ENCODE results near the gene MAGEF1. TPM values are rescaled to one million over a fixed set of nuclear protein-coding genes. Genes with fewer than 3 reads are reported as not detected.

MAGEF1 gene
- total RNA-seq, 2 donors from 2014 or later, result 61.3 to 86.5 TPM

DNA sequence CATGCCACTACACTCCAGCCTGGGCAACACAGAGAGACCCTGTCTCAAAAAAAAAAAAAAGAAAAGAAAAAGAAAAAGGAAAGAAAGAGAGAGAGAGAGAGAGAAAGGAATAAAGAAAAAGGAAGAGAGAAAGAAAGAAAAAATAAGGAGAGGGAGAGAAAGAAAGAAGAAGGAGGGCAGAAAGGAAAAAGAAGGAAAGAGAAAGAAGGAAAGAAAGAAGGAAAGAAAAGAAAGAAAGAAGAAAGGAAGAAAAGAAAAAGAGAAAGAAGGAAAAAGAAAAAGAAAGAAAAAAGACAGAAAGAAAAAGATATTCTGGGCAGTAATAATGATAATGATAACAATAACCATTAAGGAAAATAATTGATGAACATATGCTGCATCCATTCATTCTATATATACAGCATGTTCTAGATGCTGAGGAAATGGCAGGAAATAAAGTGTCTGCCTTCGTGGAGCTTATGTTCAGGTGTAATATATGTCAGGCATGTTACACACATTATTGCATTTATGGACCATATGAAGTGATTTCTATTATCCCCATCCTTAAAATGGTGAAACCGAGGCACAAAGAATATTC is 37.4 kb upstream of the MAGEF1 start:
- Histone ChIP-seq H3K27me3 (ENCODE audit: control insufficient read depth, insufficient read depth, low read length, poor library complexity, severe bottlenecking) (no peaks in the 10 kb centered on the region), H3K4me3 (ENCODE audit: low read length) (no peak overlapping the region), H3K9me3 (ENCODE audit: control insufficient read depth, low read length) (no peaks in the 10 kb centered on the region), H3K27ac (ENCODE audit: low read depth, low read length) (no peak overlapping the region), H3K9ac (ENCODE audit: extremely low read depth, low read length, poor library complexity, severe bottlenecking) (no peak overlapping the region), H3K36me3 (ENCODE audit: control insufficient read depth, insufficient read depth, low read length) (no peaks in the 10 kb centered on the region), H3K4me1 (ENCODE audit: control insufficient read depth, insufficient read depth, low read length) (peaks cover 19% of the 10 kb centered on the region)
- TF ChIP-seq, protein P1, sequence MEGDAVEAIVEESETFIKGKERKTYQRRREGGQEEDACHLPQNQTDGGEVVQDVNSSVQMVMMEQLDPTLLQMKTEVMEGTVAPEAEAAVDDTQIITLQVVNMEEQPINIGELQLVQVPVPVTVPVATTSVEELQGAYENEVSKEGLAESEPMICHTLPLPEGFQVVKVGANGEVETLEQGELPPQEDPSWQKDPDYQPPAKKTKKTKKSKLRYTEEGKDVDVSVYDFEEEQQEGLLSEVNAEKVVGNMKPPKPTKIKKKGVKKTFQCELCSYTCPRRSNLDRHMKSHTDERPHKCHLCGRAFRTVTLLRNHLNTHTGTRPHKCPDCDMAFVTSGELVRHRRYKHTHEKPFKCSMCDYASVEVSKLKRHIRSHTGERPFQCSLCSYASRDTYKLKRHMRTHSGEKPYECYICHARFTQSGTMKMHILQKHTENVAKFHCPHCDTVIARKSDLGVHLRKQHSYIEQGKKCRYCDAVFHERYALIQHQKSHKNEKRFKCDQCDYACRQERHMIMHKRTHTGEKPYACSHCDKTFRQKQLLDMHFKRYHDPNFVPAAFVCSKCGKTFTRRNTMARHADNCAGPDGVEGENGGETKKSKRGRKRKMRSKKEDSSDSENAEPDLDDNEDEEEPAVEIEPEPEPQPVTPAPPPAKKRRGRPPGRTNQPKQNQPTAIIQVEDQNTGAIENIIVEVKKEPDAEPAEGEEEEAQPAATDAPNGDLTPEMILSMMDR (conservative IDR thresholded peaks at IDR 0.05), result no peak
- H3K27me3 Mint-ChIP-seq (ENCODE audit: insufficient read depth), result peaks cover 9% of the 10 kb centered on the region
- H3K4me1 Mint-ChIP-seq, result peaks cover 38% of the 10 kb centered on the region
- DNase-seq, result no peak
- WGBS, 2 experiments (ENCODE audit: insufficient coverage in 1 of 2, insufficient read length in 1 of 2), result 92% methylated on average over 2 of the region's 2 CpGs; no CpG with 5 or more reads in 1 of the 2 experiments
- peaks cover 7% of the 10 kb centered on the region for H3K36me3 Mint-ChIP-seq (ENCODE audit: low read depth)
- no peak overlapping the region for H3K4me3 Mint-ChIP-seq
- H3K27ac Mint-ChIP-seq, result no peak overlapping the region
- peaks cover 19% of the 10 kb centered on the region for H3K9me3 Mint-ChIP-seq

DNA sequence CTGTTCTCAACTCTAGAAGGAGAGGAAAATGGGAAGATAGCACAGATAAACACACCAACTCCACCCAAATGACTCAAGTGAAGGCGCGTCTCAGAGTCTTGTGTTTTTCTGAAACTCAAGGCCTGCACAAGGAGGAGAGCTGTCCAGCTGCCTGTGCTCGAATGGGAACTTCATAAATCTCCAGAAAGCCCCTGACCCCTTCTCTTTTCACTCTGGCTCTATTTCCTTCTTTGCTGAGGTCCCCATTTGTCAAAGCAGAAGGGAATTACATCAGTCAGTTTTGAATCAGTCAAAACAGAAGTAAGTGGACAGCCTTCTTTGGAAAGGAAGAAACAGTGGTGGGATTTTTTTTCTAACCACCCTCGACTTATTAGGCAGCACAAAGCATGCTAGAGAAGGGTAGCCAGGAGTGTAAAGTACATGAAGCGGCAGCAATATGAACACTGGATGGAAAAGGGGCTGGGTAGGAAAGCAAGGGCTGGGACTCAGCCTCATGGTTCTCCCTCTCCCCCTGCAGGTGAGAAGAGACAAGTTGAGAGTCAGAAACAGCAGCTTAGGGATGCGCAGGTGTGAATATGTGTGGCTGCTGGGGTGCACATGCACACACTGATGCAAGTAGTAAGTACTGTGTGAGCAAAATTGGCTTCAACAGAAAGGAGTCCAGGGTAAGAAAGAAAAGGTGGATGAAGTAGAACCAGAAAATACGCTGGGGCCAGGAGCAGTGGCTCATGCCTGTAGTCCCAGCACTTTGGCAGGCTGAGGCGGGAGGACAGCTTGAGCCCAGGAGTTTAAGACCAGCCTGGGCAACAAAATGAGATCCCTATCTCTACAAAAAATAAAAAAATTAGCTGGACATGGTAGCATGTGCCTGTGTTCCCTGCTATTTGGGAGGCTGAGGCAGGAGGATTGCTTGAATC is 36.6 kb upstream of the MAGEF1 start:
- peaks cover 38% of the 10 kb centered on the region for H3K4me1 Mint-ChIP-seq
- TF ChIP-seq, protein P1 (conservative IDR thresholded peaks at IDR 0.05), result peak; percentile 82
- no peaks in the 10 kb centered on the region for H3K27me3 ChIP-seq (ENCODE audit: control insufficient read depth, insufficient read depth, low read length, poor library complexity, severe bottlenecking)
- H3K36me3 Mint-ChIP-seq (ENCODE audit: low read depth), result peaks cover 7% of the 10 kb centered on the region
- no peaks in the 10 kb centered on the region for H3K36me3 ChIP-seq (ENCODE audit: control insufficient read depth, insufficient read depth, low read length)
- H3K27ac ChIP-seq (ENCODE audit: low read depth, low read length), result no peak overlapping the region
- peak; percentile 77 for DNase-seq
- no peak overlapping the region for H3K9ac ChIP-seq (ENCODE audit: extremely low read depth, low read length, poor library complexity, severe bottlenecking)
- peaks cover 18% of the 10 kb centered on the region for H3K9me3 Mint-ChIP-seq
- 73 to 84% methylated on average over 7 to 8 of the region's 8 CpGs for WGBS, 2 experiments (ENCODE audit: insufficient coverage in 1 of 2, insufficient read length in 1 of 2)
- no peak overlapping the region for H3K27ac Mint-ChIP-seq
- H3K4me1 ChIP-seq (ENCODE audit: control insufficient read depth, insufficient read depth, low read length), result peaks cover 19% of the 10 kb centered on the region
- no peaks in the 10 kb centered on the region for H3K9me3 ChIP-seq (ENCODE audit: control insufficient read depth, low read length)
- no peak overlapping the region for H3K4me3 Mint-ChIP-seq
- H3K4me3 ChIP-seq (ENCODE audit: low read length), result no peak overlapping the region
- H3K27me3 Mint-ChIP-seq (ENCODE audit: insufficient read depth), result peaks cover 9% of the 10 kb centered on the region

DNA sequence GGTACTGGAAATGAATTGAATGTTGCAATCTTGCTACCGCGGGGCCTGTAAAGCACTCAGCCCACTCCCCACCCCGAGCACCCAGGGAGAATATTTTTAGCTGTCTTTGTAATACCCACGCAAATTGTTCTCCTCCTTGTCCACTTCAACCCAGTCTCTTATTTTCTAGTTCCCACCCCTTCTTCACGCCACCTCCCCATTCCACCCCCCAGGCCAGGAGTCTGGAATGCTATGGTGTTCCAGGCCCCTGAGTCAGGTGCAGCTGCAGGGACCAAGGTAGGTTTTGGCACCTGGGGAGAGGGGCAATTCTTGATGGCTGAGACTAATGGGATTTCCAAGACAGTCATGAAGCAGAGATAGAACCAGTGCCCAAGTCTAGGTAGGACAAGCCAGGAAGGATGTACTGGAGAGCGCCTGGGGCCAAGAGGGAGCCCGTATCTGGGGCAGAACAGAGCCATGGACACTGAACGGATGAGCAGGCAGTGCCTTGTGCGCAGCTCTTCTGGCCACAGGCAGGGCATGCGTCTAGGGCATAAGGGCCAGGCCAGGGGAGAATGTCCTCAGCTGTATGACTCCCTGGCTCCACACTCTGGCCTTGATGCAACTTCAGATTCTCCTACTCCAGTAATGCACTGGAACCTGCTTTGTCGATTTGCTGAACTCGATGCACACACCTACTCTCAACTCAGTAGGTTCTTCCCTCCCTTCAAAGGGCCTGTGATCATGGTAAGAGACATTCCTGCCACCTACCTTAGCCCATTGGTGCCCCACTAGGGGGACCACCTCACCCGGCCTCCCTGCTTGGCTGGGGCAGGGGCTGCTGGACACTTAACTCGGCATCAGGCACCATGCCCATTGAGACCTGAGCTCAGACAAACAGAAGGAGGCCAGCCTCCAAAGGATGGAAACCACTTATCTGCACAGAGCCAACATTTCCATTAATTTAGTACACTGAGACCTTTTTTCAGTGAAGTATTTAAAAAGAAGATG is 34.6 kb upstream of the MAGEF1 start:
- 77 to 78% methylated on average over 8 to 14 of the region's 14 CpGs for WGBS, 2 experiments (ENCODE audit: insufficient coverage in 1 of 2, insufficient read length in 1 of 2)
- H3K27me3 Mint-ChIP-seq (ENCODE audit: insufficient read depth), result peaks cover 6% of the 10 kb centered on the region
- H3K4me1 Mint-ChIP-seq, result peaks cover 43% of the 10 kb centered on the region
- H3K27me3 ChIP-seq (ENCODE audit: control insufficient read depth, insufficient read depth, low read length, poor library complexity, severe bottlenecking), result no peaks in the 10 kb centered on the region
- no peak overlapping the region for H3K4me3 ChIP-seq (ENCODE audit: low read length)
- no peak overlapping the region for H3K27ac Mint-ChIP-seq
- H3K9me3 Mint-ChIP-seq, result peaks cover 13% of the 10 kb centered on the region
- TF ChIP-seq, protein P1 (conservative IDR thresholded peaks at IDR 0.05), result peak; percentile 28
- H3K36me3 ChIP-seq (ENCODE audit: control insufficient read depth, insufficient read depth, low read length), result no peaks in the 10 kb centered on the region
- no peak overlapping the region for H3K9ac ChIP-seq (ENCODE audit: extremely low read depth, low read length, poor library complexity, severe bottlenecking)
- DNase-seq, result peak; percentile 45
- no peaks in the 10 kb centered on the region for H3K9me3 ChIP-seq (ENCODE audit: control insufficient read depth, low read length)
- H3K36me3 Mint-ChIP-seq (ENCODE audit: low read depth), result peaks cover 4% of the 10 kb centered on the region
- peaks cover 30% of the 10 kb centered on the region for H3K4me1 ChIP-seq (ENCODE audit: control insufficient read depth, insufficient read depth, low read length)
- H3K27ac ChIP-seq (ENCODE audit: low read depth, low read length), result no peak overlapping the region
- no peak overlapping the region for H3K4me3 Mint-ChIP-seq
